HL-60 (cell line): Measurements from ENCODE around the gene BAZ2B.

Source experiments
- DNase-seq, 2 experiments: peaks; one replicate each; pipeline ENCODE4 v3.0.0-alpha.2; 2010 to 2020; ENCODE audit warnings: low read depth in 1 of 2, low spot score in 1 of 2
- H3K27ac ChIP-seq: fragments of 250-450 bp; sonication (Bioruptor Pico); replicated peaks from 2 replicates; pipeline ENCODE4 v1.5.1; 2020; ENCODE audit warnings: mild to moderate bottlenecking, moderate library complexity
- H3K27me3 ChIP-seq: fragments of 250-450 bp; sonication (Bioruptor Pico); 2 replicates; pipeline ENCODE4 v1.5.1; 2021; ENCODE audit warnings: mild to moderate bottlenecking, moderate library complexity; ENCODE audit not compliant: insufficient read depth, poor library complexity, severe bottlenecking
- H3K4me3 ChIP-seq: replicated peaks from 2 replicates; pipeline ENCODE4 v1.5.1; 2011; ENCODE audit warnings: mild to moderate bottlenecking, control low read depth, low read length; ENCODE audit not compliant: insufficient read depth
- CTCF ChIP-seq: IDR thresholded peaks from one replicate; pipeline ENCODE4 v1.5.1; 2011; ENCODE audit warnings: low read length, control low read depth, inconsistent platforms; ENCODE audit not compliant: insufficient read depth
- GABPA ChIP-seq: IDR thresholded peaks from 2 replicates; pipeline ENCODE4 v1.6.1; 2012; ENCODE audit warnings: low read depth
- POLR2AphosphoS5 ChIP-seq: IDR thresholded peaks from 2 replicates; pipeline ENCODE4 v1.6.1; 2012; ENCODE audit warnings: low read depth
- SPI1 ChIP-seq: IDR thresholded peaks from 2 replicates; pipeline ENCODE4 v1.6.1; 2012; ENCODE audit warnings: low read depth, mild to moderate bottlenecking, borderline replicate concordance
- TF ChIP-seq, protein P1 (sequence below): IDR thresholded peaks from 2 replicates; pipeline ENCODE4 v1.6.1; 2012; ENCODE audit warnings: low read depth; ENCODE audit not compliant: insufficient replicate concordance

Gene BAZ2B

DNA sequence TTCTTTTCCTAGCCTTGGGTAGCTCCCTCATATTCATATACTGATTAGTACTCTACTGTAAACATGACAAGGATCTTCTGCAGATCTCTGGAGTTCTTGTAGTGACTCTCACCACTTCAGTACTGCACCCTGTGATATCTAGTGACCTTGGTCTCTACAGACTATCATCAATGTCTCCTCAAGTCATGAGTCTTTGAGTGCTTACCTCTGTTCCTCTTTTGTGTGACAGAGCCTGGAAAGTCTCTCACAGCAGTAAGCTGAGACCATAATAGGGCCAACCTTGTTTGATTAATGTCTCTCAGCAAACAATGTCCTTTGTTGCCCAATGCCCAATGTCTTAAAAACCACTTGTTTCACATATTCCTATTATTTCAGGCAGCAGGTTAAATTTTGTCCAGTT, 34.2 kb upstream of the BAZ2B start:
- DNase-seq, result peak in 1 of 2 experiments; percentile 6
- H3K27me3 ChIP-seq, result no peaks in the 10 kb centered on the region
- H3K27ac ChIP-seq, result no peak overlapping the region
- no peak for TF ChIP-seq POLR2AphosphoS5
- TF ChIP-seq SPI1, result peak; percentile 69; the same call in 1 of the 2 replicates
- no peak overlapping the region for H3K4me3 ChIP-seq

GRCh38 chr2:159648643-159649042, 32.3 kb upstream of the BAZ2B start:
- Histone ChIP-seq H3K27ac (no peak overlapping the region), H3K4me3 (no peak overlapping the region), H3K27me3 (no peaks in the 10 kb centered on the region)
- no peak for DNase-seq
- no peak for TF ChIP-seq GABPA
- TF ChIP-seq POLR2AphosphoS5, result no peak
- TF ChIP-seq SPI1, result no peak
- TF ChIP-seq, protein P1, sequence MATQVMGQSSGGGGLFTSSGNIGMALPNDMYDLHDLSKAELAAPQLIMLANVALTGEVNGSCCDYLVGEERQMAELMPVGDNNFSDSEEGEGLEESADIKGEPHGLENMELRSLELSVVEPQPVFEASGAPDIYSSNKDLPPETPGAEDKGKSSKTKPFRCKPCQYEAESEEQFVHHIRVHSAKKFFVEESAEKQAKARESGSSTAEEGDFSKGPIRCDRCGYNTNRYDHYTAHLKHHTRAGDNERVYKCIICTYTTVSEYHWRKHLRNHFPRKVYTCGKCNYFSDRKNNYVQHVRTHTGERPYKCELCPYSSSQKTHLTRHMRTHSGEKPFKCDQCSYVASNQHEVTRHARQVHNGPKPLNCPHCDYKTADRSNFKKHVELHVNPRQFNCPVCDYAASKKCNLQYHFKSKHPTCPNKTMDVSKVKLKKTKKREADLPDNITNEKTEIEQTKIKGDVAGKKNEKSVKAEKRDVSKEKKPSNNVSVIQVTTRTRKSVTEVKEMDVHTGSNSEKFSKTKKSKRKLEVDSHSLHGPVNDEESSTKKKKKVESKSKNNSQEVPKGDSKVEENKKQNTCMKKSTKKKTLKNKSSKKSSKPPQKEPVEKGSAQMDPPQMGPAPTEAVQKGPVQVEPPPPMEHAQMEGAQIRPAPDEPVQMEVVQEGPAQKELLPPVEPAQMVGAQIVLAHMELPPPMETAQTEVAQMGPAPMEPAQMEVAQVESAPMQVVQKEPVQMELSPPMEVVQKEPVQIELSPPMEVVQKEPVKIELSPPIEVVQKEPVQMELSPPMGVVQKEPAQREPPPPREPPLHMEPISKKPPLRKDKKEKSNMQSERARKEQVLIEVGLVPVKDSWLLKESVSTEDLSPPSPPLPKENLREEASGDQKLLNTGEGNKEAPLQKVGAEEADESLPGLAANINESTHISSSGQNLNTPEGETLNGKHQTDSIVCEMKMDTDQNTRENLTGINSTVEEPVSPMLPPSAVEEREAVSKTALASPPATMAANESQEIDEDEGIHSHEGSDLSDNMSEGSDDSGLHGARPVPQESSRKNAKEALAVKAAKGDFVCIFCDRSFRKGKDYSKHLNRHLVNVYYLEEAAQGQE, result no peak
- TF ChIP-seq CTCF, result no peak

DNA sequence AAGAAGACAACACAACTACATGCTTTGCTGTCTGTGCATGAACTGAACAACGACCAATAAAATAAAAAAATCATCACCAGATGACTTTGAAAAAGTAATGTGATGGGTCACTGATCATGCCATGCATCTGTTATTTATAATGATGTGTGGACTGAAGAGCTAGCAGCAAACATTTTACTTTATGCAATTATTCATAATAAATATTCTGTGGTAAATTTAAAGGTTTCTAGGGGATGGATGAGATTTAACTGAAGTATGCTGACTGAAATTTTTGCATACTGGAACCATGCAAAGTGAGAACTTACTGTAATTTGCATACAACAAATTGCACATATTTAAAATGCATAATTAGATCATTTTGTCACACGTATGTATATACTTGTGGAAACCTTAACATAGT, 31.3 kb upstream of the BAZ2B start:
- Histone ChIP-seq H3K27me3 (no peaks in the 10 kb centered on the region), H3K4me3 (no peak overlapping the region), H3K27ac (no peak overlapping the region)
- no peak for DNase-seq
- TF ChIP-seq POLR2AphosphoS5 (no peak), GABPA (no peak), CTCF (no peak), SPI1 (no peak)
- TF ChIP-seq, protein P1, result no peak

DNA sequence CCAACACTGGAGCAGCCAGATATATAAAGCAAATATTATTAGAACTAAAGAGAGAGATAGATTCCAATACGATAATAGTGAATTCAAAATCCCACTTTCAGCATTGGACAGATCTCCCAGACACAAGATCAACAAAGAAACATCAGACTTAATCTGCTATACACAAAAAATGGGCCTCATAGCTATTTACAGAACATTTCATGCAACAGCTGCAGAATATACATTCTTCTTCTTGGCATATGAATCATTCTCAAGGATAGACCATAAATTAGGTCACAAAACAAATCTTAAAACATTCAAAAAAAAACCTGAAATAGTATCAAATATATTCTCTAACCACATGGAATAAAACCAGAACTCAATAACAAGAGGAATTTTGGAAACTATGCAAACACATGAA, 23.8 kb upstream of the BAZ2B start:
- no peaks in the 10 kb centered on the region for H3K27me3 ChIP-seq
- no peak for DNase-seq
- H3K27ac ChIP-seq, result no peak overlapping the region
- H3K4me3 ChIP-seq, result no peak overlapping the region
- TF ChIP-seq CTCF, result no peak
- no peak for TF ChIP-seq SPI1
- TF ChIP-seq, protein P1, result no peak
- no peak for TF ChIP-seq GABPA
- no peak for TF ChIP-seq POLR2AphosphoS5
